GM23338 (cell line): ENCODE measurements around the gene TACC3. TPM values are rescaled to one million over a fixed set of nuclear protein-coding genes. Genes with fewer than 3 reads are reported as not detected.

ENCODE experiments used
- ATAC-seq: fragments of 200-7000 bp; cut with Tn5 transposase; 3 replicates; pipeline ENCODE4 v1.9.1; 2020
- DNase-seq: peaks from one replicate; pipeline ENCODE4 v3.0.0-alpha.2; 2015; ENCODE audit warnings: low spot score
- H2AFZ ChIP-seq: fragments of 200-600 bp; sonication (generic); 2 replicates; pipeline ENCODE4 v1.8.0; 2016; ENCODE audit warnings: antibody characterized with exemption, mild to moderate bottlenecking, moderate library complexity
- H3F3A ChIP-seq: fragments of 200-600 bp; sonication (generic); replicated peaks from 2 replicates; pipeline ENCODE4 v1.8.0; 2017; ENCODE audit warnings: antibody characterized with exemption, mixed run types, low read depth
- H3K27ac ChIP-seq: fragments of 200-600 bp; sonication (generic); 2 replicates; pipeline ENCODE4 v1.6.1; 2016; ENCODE audit warnings: low read depth
- H3K27me3 ChIP-seq: fragments of 200-600 bp; sonication (generic); 2 replicates; pipeline ENCODE4 v1.8.0; 2016; ENCODE audit warnings: mild to moderate bottlenecking, mixed run types, moderate library complexity; ENCODE audit not compliant: insufficient read depth
- H3K36me3 ChIP-seq: fragments of 200-600 bp; sonication (generic); 2 replicates; pipeline ENCODE4 v1.8.0; 2016; ENCODE audit warnings: mild to moderate bottlenecking; ENCODE audit not compliant: insufficient read depth
- H3K4me1 ChIP-seq: fragments of 200-600 bp; sonication (generic); 2 replicates; pipeline ENCODE4 v1.8.0; 2016; ENCODE audit warnings: mild to moderate bottlenecking, moderate library complexity; ENCODE audit not compliant: insufficient read depth
- H3K4me2 ChIP-seq: fragments of 200-600 bp; sonication (generic); 2 replicates; pipeline ENCODE4 v1.7.1; 2017; ENCODE audit warnings: mixed run types
- H3K4me3 ChIP-seq: fragments of 200-600 bp; sonication (generic); 2 replicates; pipeline ENCODE4 v1.6.1; 2016; ENCODE audit warnings: mixed run types
- H3K79me2 ChIP-seq: fragments of 200-600 bp; sonication (generic); replicated peaks from 2 replicates; pipeline ENCODE4 v1.8.0; 2017; ENCODE audit warnings: mild to moderate bottlenecking; ENCODE audit not compliant: insufficient read depth
- H3K9me2 ChIP-seq: fragments of 200-600 bp; sonication (generic); 2 replicates; pipeline ENCODE4 v1.8.0; 2017; ENCODE audit not compliant: insufficient read depth
- H4K20me1 ChIP-seq: fragments of 200-600 bp; sonication (generic); replicated peaks from 2 replicates; pipeline ENCODE4 v1.8.0; 2017; ENCODE audit warnings: mild to moderate bottlenecking; ENCODE audit not compliant: insufficient read depth
- H3K27ac Mint-ChIP-seq: 2 replicates; pipeline ENCODE4 v1.8.0; 2020; ENCODE audit warnings: inconsistent platforms, mild to moderate bottlenecking, moderate library complexity, mixed read lengths
- H3K27me3 Mint-ChIP-seq: 3 replicates; pipeline ENCODE4 v1.8.0; 2022; ENCODE audit warnings: low read depth, mild to moderate bottlenecking, moderate library complexity, mixed read lengths, inconsistent platforms; ENCODE audit not compliant: insufficient read depth, poor library complexity
- H3K36me3 Mint-ChIP-seq: 3 replicates; pipeline ENCODE4 v1.8.0; 2021; ENCODE audit warnings: low read depth, mild to moderate bottlenecking, inconsistent platforms, moderate library complexity, mixed read lengths
- H3K4me1 Mint-ChIP-seq: 3 replicates; pipeline ENCODE4 v1.8.0; 2020; ENCODE audit warnings: mild to moderate bottlenecking, inconsistent platforms, mixed read lengths
- H3K4me3 Mint-ChIP-seq: 3 replicates; pipeline ENCODE4 v1.8.0; 2021; ENCODE audit warnings: moderate library complexity, mild to moderate bottlenecking, inconsistent platforms, mixed read lengths
- H3K9me3 Mint-ChIP-seq: 3 replicates; pipeline ENCODE4 v1.8.0; 2020; ENCODE audit warnings: moderate library complexity, mild to moderate bottlenecking, inconsistent platforms, mixed read lengths
- CREB1 ChIP-seq: fragments of 250-450 bp; sonication (Bioruptor Pico); IDR thresholded peaks from 2 replicates; pipeline ENCODE4 v1.5.0; 2020; ENCODE audit warnings: low read depth, mild to moderate bottlenecking, moderate library complexity
- EZH2 ChIP-seq: fragments of 200-600 bp; sonication (generic); IDR thresholded peaks from one replicate; pipeline ENCODE4 v1.8.0; 2017; ENCODE audit warnings: antibody characterized with exemption, mild to moderate bottlenecking, low read depth; ENCODE audit not compliant: unreplicated experiment
- EZH2phosphoT487 ChIP-seq: fragments of 200-600 bp; sonication (generic); IDR thresholded peaks from one replicate; pipeline ENCODE4 v1.8.1; 2018; ENCODE audit warnings: antibody characterized with exemption; ENCODE audit not compliant: unreplicated experiment
- POLR2AphosphoS5 ChIP-seq: IDR thresholded peaks from 2 replicates; pipeline ENCODE4 v1.6.1; 2016; ENCODE audit warnings: antibody characterized with exemption, low read depth
- STAT1 ChIP-seq: IDR thresholded peaks from one replicate; pipeline ENCODE4 v1.6.1; 2016; ENCODE audit warnings: antibody characterized with exemption; ENCODE audit not compliant: unreplicated experiment
- ZNF114 ChIP-seq: fragments of 250-450 bp; sonication (Bioruptor Pico); IDR thresholded peaks from 2 replicates; pipeline ENCODE4 v1.5.0; 2020; ENCODE audit warnings: mild to moderate bottlenecking, moderate library complexity
- polyA plus RNA-seq: library from polyadenylated mRNA; unstranded; fragments of >200 nt; fragmentation: Nextera tagmentation; extraction: Ambion mirVana; gene quantifications from 2 replicates; pipeline ENCODE4 v1.2.1, GENCODE V29; 2016
- total RNA-seq: library from RNA; depleted of rRNA; stranded (reverse); fragments of >200 nt; shearing (Covaris generic); gene quantifications from 2 replicates; pipeline ENCODE4 v1.2.3, GENCODE V29; 2014
- TF ChIP-seq, protein P1 (sequence below): IDR thresholded peaks from one replicate; pipeline ENCODE4 v1.6.1; 2018; ENCODE audit warnings: antibody characterized with exemption; ENCODE audit not compliant: unreplicated experiment
- TF ChIP-seq, protein P2 (sequence below): IDR thresholded peaks from 2 replicates; pipeline ENCODE4 v1.6.1; 2016; ENCODE audit warnings: antibody characterized with exemption
- TF ChIP-seq, protein P3 (sequence below), 2 experiments: fragments of 200-600 bp in 1 of 2; sonication (generic) in 1 of 2; conservative IDR thresholded peaks; 2 replicates each; pipeline versions ENCODE4 v1.5.1 to v1.6.1; 2016 to 2017; ENCODE audit warnings: antibody characterized with exemption in 2 of 2, low read depth in 2 of 2, mild to moderate bottlenecking in 2 of 2, moderate library complexity in 1 of 2

Gene TACC3
- total and polyA plus RNA-seq, 2 experiments from 2014 or later: 120 TPM

DNA sequence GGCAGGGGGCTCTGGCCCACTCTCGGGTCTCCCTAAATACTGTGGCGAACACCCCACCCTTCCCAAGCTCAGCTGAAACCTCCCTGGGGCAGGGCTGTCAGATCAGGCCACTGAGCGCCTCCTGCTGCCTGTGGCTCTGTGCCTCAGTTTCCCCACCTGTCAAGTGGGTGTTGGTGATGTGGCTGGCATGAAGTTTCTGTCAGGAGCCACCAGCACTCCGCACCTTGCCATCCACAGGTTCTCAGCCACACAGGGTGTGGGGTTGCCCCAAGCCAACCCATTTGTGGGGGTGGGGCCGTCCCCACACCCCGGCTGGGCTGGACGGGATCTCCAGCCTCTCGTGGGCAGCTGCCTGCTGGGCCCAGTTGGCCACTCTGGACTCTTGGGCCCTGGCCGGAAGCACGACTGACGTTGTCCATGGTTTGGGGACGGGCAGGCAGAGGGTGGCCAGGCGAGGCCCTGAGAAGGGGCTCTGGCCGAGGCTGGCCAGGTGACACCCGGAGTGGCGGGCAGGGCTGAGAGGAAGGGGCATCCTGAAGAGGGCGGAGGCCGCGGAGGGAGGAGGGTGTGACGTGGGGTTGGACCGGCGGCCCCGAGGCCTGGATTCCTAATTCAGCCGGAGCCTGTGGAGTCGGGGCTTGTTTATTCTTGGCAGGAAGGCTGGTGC, 66.2 kb downstream of the TACC3 start:
- H3K4me1 Mint-ChIP-seq: peaks cover 2% of the 10 kb centered on the region; the same call in 2 of the 3 replicates
- Histone ChIP-seq H3K9me2 (no peaks in the 10 kb centered on the region), H3K4me3 (no peak overlapping the region), H4K20me1 (no peaks in the 10 kb centered on the region), H3K4me1 (0 out of 2 replicates have a peak, but pooled peaks cover 4% of the 10 kb centered on the region), H3K4me2 (no peak overlapping the region), H2AFZ (no peak overlapping the region), H3K27ac (no peak overlapping the region), H3K79me2 (no peaks in the 10 kb centered on the region), H3K27me3 (peaks cover 27% of the 10 kb centered on the region), H3F3A (no peaks in the 10 kb centered on the region), H3K36me3 (no peaks in the 10 kb centered on the region)
- H3K9me3 Mint-ChIP-seq: no peaks in the 10 kb centered on the region
- no peaks in the 10 kb centered on the region for H3K36me3 Mint-ChIP-seq
- TF ChIP-seq EZH2 (no peak), ZNF114 (CRISPR knock-in tag) (no peak), EZH2phosphoT487 (no peak)
- TF ChIP-seq, protein P1, sequence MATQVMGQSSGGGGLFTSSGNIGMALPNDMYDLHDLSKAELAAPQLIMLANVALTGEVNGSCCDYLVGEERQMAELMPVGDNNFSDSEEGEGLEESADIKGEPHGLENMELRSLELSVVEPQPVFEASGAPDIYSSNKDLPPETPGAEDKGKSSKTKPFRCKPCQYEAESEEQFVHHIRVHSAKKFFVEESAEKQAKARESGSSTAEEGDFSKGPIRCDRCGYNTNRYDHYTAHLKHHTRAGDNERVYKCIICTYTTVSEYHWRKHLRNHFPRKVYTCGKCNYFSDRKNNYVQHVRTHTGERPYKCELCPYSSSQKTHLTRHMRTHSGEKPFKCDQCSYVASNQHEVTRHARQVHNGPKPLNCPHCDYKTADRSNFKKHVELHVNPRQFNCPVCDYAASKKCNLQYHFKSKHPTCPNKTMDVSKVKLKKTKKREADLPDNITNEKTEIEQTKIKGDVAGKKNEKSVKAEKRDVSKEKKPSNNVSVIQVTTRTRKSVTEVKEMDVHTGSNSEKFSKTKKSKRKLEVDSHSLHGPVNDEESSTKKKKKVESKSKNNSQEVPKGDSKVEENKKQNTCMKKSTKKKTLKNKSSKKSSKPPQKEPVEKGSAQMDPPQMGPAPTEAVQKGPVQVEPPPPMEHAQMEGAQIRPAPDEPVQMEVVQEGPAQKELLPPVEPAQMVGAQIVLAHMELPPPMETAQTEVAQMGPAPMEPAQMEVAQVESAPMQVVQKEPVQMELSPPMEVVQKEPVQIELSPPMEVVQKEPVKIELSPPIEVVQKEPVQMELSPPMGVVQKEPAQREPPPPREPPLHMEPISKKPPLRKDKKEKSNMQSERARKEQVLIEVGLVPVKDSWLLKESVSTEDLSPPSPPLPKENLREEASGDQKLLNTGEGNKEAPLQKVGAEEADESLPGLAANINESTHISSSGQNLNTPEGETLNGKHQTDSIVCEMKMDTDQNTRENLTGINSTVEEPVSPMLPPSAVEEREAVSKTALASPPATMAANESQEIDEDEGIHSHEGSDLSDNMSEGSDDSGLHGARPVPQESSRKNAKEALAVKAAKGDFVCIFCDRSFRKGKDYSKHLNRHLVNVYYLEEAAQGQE: no peak
- TF ChIP-seq, protein P2, sequence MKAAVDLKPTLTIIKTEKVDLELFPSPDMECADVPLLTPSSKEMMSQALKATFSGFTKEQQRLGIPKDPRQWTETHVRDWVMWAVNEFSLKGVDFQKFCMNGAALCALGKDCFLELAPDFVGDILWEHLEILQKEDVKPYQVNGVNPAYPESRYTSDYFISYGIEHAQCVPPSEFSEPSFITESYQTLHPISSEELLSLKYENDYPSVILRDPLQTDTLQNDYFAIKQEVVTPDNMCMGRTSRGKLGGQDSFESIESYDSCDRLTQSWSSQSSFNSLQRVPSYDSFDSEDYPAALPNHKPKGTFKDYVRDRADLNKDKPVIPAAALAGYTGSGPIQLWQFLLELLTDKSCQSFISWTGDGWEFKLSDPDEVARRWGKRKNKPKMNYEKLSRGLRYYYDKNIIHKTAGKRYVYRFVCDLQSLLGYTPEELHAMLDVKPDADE: no peak
- H3K27ac Mint-ChIP-seq: no peak overlapping the region
- ATAC-seq (no peak), DNase-seq (no peak)
- peaks cover 20% of the 10 kb centered on the region for H3K27me3 Mint-ChIP-seq
- H3K4me3 Mint-ChIP-seq: no peak overlapping the region

DNA sequence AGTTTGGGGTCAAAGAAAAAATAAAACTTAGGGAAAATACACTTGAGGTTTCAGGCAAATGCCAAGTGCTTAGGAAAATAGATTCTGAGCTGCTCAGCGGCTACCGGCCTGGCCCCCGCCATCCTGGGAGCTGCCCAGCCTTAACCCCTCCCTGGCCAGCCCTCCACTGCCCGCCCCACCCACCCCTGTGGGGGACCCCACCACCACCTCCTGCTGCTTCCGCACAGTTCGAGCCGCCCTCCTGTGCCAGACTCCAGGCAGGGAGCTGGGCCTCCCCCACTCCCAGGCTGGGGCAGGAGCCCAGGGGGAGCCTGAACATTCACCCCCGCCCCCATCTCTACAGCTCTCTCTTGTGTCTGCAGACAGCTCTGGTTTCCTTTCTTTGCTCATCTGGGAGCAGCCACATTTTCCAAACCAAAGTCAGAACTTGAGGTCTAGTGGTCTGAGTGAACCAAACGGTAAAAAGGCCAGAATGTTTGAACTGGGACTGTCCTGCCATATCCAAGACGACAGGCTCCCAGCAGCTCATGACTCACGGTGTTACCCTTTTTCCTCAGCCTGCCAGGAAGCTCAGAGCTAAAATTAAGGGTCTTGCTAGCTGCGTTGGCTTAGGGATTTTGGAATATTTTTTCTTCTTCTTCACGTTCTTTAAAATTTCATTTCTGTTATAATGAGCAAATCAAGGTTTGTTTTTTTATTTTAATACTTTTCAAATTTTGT, 67.1 kb downstream of the TACC3 start:
- ATAC-seq (no peak), DNase-seq (no peak)
- H3K4me3 ChIP-seq: no peak overlapping the region
- no peaks in the 10 kb centered on the region for H3K36me3 ChIP-seq
- 0 out of 2 replicates have a peak, but pooled peaks cover 4% of the 10 kb centered on the region for H3K4me1 ChIP-seq
- H4K20me1 ChIP-seq: no peaks in the 10 kb centered on the region
- Mint-ChIP-seq H3K4me3 (no peak overlapping the region), H3K9me3 (no peaks in the 10 kb centered on the region), H3K36me3 (no peaks in the 10 kb centered on the region), H3K27ac (no peak overlapping the region), H3K4me1 (peaks cover 2% of the 10 kb centered on the region; the same call in 2 of the 3 replicates), H3K27me3 (peaks cover 23% of the 10 kb centered on the region)
- no peaks in the 10 kb centered on the region for H3F3A ChIP-seq
- H3K4me2 ChIP-seq: no peak overlapping the region
- no peaks in the 10 kb centered on the region for H3K79me2 ChIP-seq
- no peak overlapping the region for H3K27ac ChIP-seq
- H3K27me3 ChIP-seq: peaks cover 27% of the 10 kb centered on the region
- no peaks in the 10 kb centered on the region for H3K9me2 ChIP-seq
- no peak overlapping the region for H2AFZ ChIP-seq
- TF ChIP-seq, protein P3, sequence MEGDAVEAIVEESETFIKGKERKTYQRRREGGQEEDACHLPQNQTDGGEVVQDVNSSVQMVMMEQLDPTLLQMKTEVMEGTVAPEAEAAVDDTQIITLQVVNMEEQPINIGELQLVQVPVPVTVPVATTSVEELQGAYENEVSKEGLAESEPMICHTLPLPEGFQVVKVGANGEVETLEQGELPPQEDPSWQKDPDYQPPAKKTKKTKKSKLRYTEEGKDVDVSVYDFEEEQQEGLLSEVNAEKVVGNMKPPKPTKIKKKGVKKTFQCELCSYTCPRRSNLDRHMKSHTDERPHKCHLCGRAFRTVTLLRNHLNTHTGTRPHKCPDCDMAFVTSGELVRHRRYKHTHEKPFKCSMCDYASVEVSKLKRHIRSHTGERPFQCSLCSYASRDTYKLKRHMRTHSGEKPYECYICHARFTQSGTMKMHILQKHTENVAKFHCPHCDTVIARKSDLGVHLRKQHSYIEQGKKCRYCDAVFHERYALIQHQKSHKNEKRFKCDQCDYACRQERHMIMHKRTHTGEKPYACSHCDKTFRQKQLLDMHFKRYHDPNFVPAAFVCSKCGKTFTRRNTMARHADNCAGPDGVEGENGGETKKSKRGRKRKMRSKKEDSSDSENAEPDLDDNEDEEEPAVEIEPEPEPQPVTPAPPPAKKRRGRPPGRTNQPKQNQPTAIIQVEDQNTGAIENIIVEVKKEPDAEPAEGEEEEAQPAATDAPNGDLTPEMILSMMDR (conservative IDR thresholded peaks at IDR 0.05; ENCODE audit: low read depth in 2 of 2): no peak
- TF ChIP-seq, protein P1: no peak
- TF ChIP-seq STAT1 (no peak), POLR2AphosphoS5 (no peak), ZNF114 (CRISPR knock-in tag) (no peak), EZH2phosphoT487 (no peak), CREB1 (no peak)
- TF ChIP-seq, protein P2: no peak
